ENCODE results near the gene RBPJ. TPM values are rescaled to one million over a fixed set of nuclear protein-coding genes. Genes with fewer than 3 reads are reported as not detected.

RBPJ gene
- total RNA-seq, 1 donor from 2014 or later, result 51.4 TPM

DNA sequence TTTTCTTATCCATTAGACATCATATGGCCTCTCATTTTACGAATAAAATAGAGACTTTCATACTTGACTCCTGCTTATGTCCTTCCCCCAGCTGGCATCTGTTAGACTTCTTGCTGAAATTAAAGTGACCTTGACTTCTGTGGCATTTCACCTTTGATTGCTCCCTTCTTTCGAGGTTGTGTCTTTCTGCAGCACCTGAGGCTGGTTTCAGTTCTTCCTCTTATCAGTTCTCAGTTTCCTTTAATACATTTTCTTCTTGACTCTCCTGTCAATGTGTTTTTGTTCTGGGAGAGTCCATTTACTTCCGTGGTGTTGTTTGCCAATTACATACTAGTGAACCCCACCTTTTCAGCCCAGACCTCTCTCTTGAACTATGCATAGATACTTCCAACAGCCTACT is 81.6 kb downstream of the RBPJ start:
- Mint-ChIP-seq H3K4me1 (peaks cover 11% of the 10 kb centered on the region), H3K36me3 (ENCODE audit: low read depth) (peaks cover 30% of the 10 kb centered on the region), H3K9me3 (peaks cover 11% of the 10 kb centered on the region), H3K4me3 (no peak overlapping the region), H3K27me3 (no peaks in the 10 kb centered on the region), H3K27ac (no peak overlapping the region)
- intact Hi-C loops (cut with micrococcal nuclease), result no loop called here
- ChIA-PET CTCF (interaction anchor here (1.0 to 1.1 kb wide), 2 partner anchors 11 to 72 kb away, joined by 3 to 4 read pairs; no protein-coding TSS in a partner anchor), POLR2A (no interaction called here)
- TF ChIP-seq, protein P1, sequence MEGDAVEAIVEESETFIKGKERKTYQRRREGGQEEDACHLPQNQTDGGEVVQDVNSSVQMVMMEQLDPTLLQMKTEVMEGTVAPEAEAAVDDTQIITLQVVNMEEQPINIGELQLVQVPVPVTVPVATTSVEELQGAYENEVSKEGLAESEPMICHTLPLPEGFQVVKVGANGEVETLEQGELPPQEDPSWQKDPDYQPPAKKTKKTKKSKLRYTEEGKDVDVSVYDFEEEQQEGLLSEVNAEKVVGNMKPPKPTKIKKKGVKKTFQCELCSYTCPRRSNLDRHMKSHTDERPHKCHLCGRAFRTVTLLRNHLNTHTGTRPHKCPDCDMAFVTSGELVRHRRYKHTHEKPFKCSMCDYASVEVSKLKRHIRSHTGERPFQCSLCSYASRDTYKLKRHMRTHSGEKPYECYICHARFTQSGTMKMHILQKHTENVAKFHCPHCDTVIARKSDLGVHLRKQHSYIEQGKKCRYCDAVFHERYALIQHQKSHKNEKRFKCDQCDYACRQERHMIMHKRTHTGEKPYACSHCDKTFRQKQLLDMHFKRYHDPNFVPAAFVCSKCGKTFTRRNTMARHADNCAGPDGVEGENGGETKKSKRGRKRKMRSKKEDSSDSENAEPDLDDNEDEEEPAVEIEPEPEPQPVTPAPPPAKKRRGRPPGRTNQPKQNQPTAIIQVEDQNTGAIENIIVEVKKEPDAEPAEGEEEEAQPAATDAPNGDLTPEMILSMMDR (IDR thresholded peaks at IDR 0.05), result no peak
- DNase-seq (no peak), ATAC-seq (ENCODE audit: low read depth) (no peak)

DNA sequence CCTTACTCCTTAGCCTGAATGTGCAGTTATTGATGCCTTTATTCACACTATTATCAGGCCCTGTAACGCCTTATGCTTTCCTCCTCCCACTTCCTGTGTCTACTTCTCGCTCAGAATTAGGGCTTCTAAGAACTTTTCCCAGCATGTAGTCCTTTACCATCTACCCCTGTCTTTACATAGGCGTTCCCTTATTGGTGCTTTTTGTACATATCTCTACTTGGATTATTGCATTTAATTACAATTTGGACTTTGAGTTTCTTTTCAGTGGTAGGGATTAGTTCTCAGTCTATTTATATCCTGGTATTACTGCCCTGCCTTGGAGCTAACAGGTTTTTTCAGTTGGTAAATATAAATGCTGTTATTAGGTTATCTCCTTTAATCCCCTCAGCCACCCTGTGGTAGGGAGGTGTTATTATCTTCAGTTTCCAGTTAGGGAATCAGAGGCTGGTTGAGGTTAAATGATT is 84.0 kb downstream of the RBPJ start:
- Mint-ChIP-seq H3K27me3 (no peaks in the 10 kb centered on the region), H3K9me3 (peaks cover 11% of the 10 kb centered on the region), H3K4me3 (no peak overlapping the region), H3K27ac (no peak overlapping the region), H3K36me3 (ENCODE audit: low read depth) (peaks cover 27% of the 10 kb centered on the region), H3K4me1 (peaks cover 11% of the 10 kb centered on the region)
- POLR2A ChIA-PET, result no interaction called here
- CTCF ChIA-PET, result interaction anchor here (1.0 kb wide), 2 partner anchors 75 to 417 kb away, joined by 3 read pairs; no protein-coding TSS in a partner anchor
- DNase-seq (no peak), ATAC-seq (ENCODE audit: low read depth) (no peak)
- intact Hi-C loops (cut with micrococcal nuclease), result no loop called here
- TF ChIP-seq, protein P1 (IDR thresholded peaks at IDR 0.05), result no peak

DNA sequence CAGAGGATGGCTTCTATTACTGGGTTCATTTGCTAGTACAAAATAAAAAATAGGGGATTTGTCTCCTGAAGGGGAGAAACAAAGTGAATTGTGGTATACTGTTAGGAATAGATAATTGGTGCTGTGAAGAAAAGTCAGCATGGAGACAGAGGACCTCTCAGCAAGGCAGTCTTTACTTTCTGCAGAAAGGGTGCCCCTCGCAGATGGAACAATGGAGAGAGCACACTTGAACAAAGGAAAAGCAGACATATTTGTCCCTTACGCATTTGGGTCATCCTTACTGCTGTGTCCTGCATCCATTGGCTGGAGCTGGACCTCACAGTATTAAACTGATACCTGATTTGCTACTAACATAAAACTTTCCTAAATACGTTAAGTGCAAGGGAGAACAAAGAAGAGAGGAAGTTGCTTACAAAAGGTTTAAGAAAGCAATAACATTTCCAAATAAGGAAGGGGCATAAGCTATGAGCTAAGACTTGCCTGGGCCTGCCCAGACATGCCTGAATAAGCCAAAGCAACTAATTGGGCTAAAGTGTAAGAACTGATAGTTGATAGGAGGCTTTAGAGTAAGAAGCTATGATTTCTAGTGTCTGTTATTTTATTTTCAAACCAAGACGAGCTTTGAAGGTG is 85.6 kb downstream of the RBPJ start:
- Mint-ChIP-seq H3K27me3 (no peaks in the 10 kb centered on the region), H3K36me3 (ENCODE audit: low read depth) (peaks cover 20% of the 10 kb centered on the region), H3K4me3 (no peak overlapping the region), H3K4me1 (peaks cover 9% of the 10 kb centered on the region), H3K9me3 (peaks cover 11% of the 10 kb centered on the region), H3K27ac (no peak overlapping the region)
- CTCF ChIA-PET, result interaction anchor here (0.5 to 2.0 kb wide), 3 partner anchors 78 to 418 kb away, joined by 3 to 4 read pairs (median 4); no protein-coding TSS in a partner anchor
- DNase-seq, result no peak
- POLR2A ChIA-PET, result no interaction called here
- no peak for ATAC-seq (ENCODE audit: low read depth)
- TF ChIP-seq, protein P1 (IDR thresholded peaks at IDR 0.05), result no peak
- intact Hi-C loops (cut with micrococcal nuclease), result no loop called here

DNA sequence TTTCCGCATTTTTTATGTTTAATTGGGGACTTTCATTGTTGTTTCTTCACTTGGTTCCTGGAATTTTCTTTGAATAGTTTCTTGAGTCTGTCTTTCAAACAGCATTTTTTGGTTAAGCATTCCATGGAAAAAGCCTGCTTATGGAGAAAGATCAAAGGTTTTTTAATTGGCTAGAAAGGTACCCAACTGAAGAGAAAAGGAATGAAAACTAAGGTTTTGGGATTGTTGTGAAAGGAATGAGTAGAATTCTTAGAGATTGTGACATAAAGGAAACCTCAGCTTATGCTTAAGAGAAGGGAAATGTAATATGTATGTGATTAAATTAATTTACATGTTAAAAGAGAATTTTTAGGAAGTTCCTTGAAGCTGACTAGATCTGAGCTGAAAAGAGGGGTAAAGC is 86.7 kb downstream of the RBPJ start:
- Mint-ChIP-seq H3K36me3 (ENCODE audit: low read depth) (peaks cover 20% of the 10 kb centered on the region), H3K4me3 (no peak overlapping the region), H3K27ac (no peak overlapping the region), H3K9me3 (peaks cover 11% of the 10 kb centered on the region), H3K4me1 (peaks cover 2% of the 10 kb centered on the region), H3K27me3 (no peaks in the 10 kb centered on the region)
- ChIA-PET POLR2A (interaction anchor here (0.6 to 1.3 kb wide), 3 partner anchors 77 to 561 kb away, joined by 3 to 6 read pairs (median 3); no protein-coding TSS in a partner anchor), CTCF (interaction anchor here (0.7 to 2.7 kb wide), 5 partner anchors 75 to 419 kb away, joined by 3 to 16 read pairs (median 4); no protein-coding TSS in a partner anchor)
- DNase-seq (no peak), ATAC-seq (ENCODE audit: low read depth) (no peak)
- TF ChIP-seq, protein P1 (IDR thresholded peaks at IDR 0.05), result no peak
- intact Hi-C loops (cut with micrococcal nuclease), result no loop called here
